Effector memory CD8-positive, alpha-beta T cell (primary cell): ENCODE results near the gene CD6.

Source experiments
- ATAC-seq: fragments of 150-1000 bp; cut with Tn5 transposase; replicated peaks from 2 replicates; pipeline ENCODE4 v1.10.0; 2021; ENCODE audit warnings: mild to moderate bottlenecking, moderate library complexity
- DNase-seq, 3 experiments: peaks; one replicate each; pipeline ENCODE4 v3.0.0; 2021
- H3K27ac Mint-ChIP-seq, 2 donors: one replicate each; pipeline ENCODE4 v1.8.0; 2022; ENCODE audit warnings: mild to moderate bottlenecking in 2 of 2, mixed read lengths in 2 of 2, moderate library complexity in 2 of 2
- H3K27me3 Mint-ChIP-seq, 2 donors: one replicate each; pipeline ENCODE4 v1.8.0; 2022; ENCODE audit warnings: mixed read lengths in 2 of 2
- H3K36me3 Mint-ChIP-seq: one replicate; pipeline ENCODE4 v1.8.0; 2022; ENCODE audit warnings: mild to moderate bottlenecking, moderate library complexity, mixed read lengths; ENCODE audit not compliant: insufficient read depth
- H3K4me1 Mint-ChIP-seq, 2 donors: one replicate each; pipeline ENCODE4 v1.8.0; 2022; ENCODE audit warnings: low read depth in 2 of 2, mixed read lengths in 2 of 2
- H3K4me3 Mint-ChIP-seq, 2 donors: one replicate each; pipeline ENCODE4 v1.8.0; 2022; ENCODE audit warnings: mild to moderate bottlenecking in 2 of 2, mixed read lengths in 2 of 2, moderate library complexity in 2 of 2
- H3K9me3 Mint-ChIP-seq, 2 donors: one replicate each; pipeline ENCODE4 v1.8.0; 2022; ENCODE audit warnings: mixed read lengths in 2 of 2

CD6 gene

GRCh38 chr11:61002598-61002997 is 31.1 kb downstream of the CD6 start:
- ATAC-seq = no peak
- DNase-seq = no peak
- peaks cover 33 to 48% of the 10 kb centered on the region in 2 donors for H3K4me1 Mint-ChIP-seq
- H3K27me3 Mint-ChIP-seq = no peaks in the 10 kb centered on the region
- H3K9me3 Mint-ChIP-seq = no peaks in the 10 kb centered on the region
- no peak overlapping the region for H3K4me3 Mint-ChIP-seq
- peak overlapping the region in 1 of 2 donors; percentile 15 for H3K27ac Mint-ChIP-seq
- peaks cover 71% of the 10 kb centered on the region for H3K36me3 Mint-ChIP-seq

- ATAC-seq (peak; percentile 46), DNase-seq (no peak)
- Mint-ChIP-seq H3K27me3 (no peaks in the 10 kb centered on the region), H3K27ac (peak overlapping the region; percentile 86 to 95), H3K4me3 (peak overlapping the region in 1 of 2 donors; percentile 45), H3K4me1 (peaks cover 38 to 40% of the 10 kb centered on the region in 2 donors), H3K9me3 (no peaks in the 10 kb centered on the region), H3K36me3 (peaks cover 78% of the 10 kb centered on the region)
These were observed 32.7 kb downstream of the CD6 start for GRCh38 chr11:61004180-61004611.

- DNase-seq (no peak), ATAC-seq (peak; percentile 60)
- Mint-ChIP-seq H3K27me3 (no peaks in the 10 kb centered on the region), H3K4me1 (peaks cover 41 to 42% of the 10 kb centered on the region in 2 donors), H3K9me3 (no peaks in the 10 kb centered on the region), H3K4me3 (peak overlapping the region; percentile 45 to 55), H3K36me3 (peaks cover 82% of the 10 kb centered on the region), H3K27ac (peak overlapping the region; percentile 86 to 95)
These were observed 33.3 kb downstream of the CD6 start for GRCh38 chr11:61004761-61005181.

- no peaks in the 10 kb centered on the region for H3K27me3 Mint-ChIP-seq
- ATAC-seq = no peak
- no peak overlapping the region for H3K4me3 Mint-ChIP-seq
- H3K4me1 Mint-ChIP-seq = peaks cover 33 to 36% of the 10 kb centered on the region in 2 donors
- no peak for DNase-seq
- peak overlapping the region; percentile 84 to 86 for H3K27ac Mint-ChIP-seq
- no peaks in the 10 kb centered on the region for H3K9me3 Mint-ChIP-seq
- peaks cover 76% of the 10 kb centered on the region for H3K36me3 Mint-ChIP-seq
These were observed 36.0 kb downstream of the CD6 start for GRCh38 chr11:61007383-61007955.

GRCh38 chr11:61007956-61008896 is 36.7 kb downstream of the CD6 start:
- no peak for ATAC-seq
- Mint-ChIP-seq H3K4me3 (no peak overlapping the region), H3K27ac (peak overlapping the region in 1 of 2 donors; percentile 89), H3K4me1 (peaks cover 32 to 36% of the 10 kb centered on the region in 2 donors), H3K36me3 (peaks cover 75% of the 10 kb centered on the region), H3K9me3 (no peaks in the 10 kb centered on the region), H3K27me3 (no peaks in the 10 kb centered on the region)
- no peak for DNase-seq

GRCh38 chr11:61008971-61009370 is 37.5 kb downstream of the CD6 start:
- Mint-ChIP-seq H3K36me3 (peaks cover 75% of the 10 kb centered on the region), H3K27ac (peak overlapping the region; percentile 68 to 89), H3K4me1 (peaks cover 30 to 31% of the 10 kb centered on the region in 2 donors)

GRCh38 chr11:61009392-61010275 is 38.2 kb downstream of the CD6 start:
- H3K27me3 Mint-ChIP-seq = no peaks in the 10 kb centered on the region
- peaks cover 23 to 24% of the 10 kb centered on the region in 2 donors for H3K4me1 Mint-ChIP-seq
- peak overlapping the region; percentile 68 to 89 for H3K27ac Mint-ChIP-seq
- H3K9me3 Mint-ChIP-seq = no peaks in the 10 kb centered on the region
- DNase-seq (no peak), ATAC-seq (no peak)
- H3K4me3 Mint-ChIP-seq = no peak overlapping the region
- peaks cover 75% of the 10 kb centered on the region for H3K36me3 Mint-ChIP-seq

More at GRCh38 chr11:61008971-61009370, 37.5 kb downstream of the CD6 start:
- no peak for DNase-seq
- Mint-ChIP-seq H3K9me3 (no peaks in the 10 kb centered on the region), H3K4me3 (no peak overlapping the region), H3K27me3 (no peaks in the 10 kb centered on the region)
- no peak for ATAC-seq

- H3K27me3 Mint-ChIP-seq = no peaks in the 10 kb centered on the region
These were observed 39.2 kb downstream of the CD6 start for GRCh38 chr11:61010466-61011228.

GRCh38 chr11:61011229-61011870 is 39.9 kb downstream of the CD6 start:
- Mint-ChIP-seq H3K4me1 (peaks cover 17% of the 10 kb centered on the region in 2 donors), H3K9me3 (no peaks in the 10 kb centered on the region), H3K4me3 (no peak overlapping the region), H3K36me3 (peaks cover 78% of the 10 kb centered on the region), H3K27me3 (no peaks in the 10 kb centered on the region), H3K27ac (peak overlapping the region in 1 of 2 donors; percentile 82)
- ATAC-seq (no peak), DNase-seq (no peak)

More at GRCh38 chr11:61010466-61011228, 39.2 kb downstream of the CD6 start:
- Mint-ChIP-seq H3K36me3 (peaks cover 77% of the 10 kb centered on the region), H3K4me1 (peaks cover 19% of the 10 kb centered on the region in 2 donors), H3K9me3 (no peaks in the 10 kb centered on the region), H3K27ac (peak overlapping the region in 1 of 2 donors; percentile 68), H3K4me3 (no peak overlapping the region)
- DNase-seq = no peak
- ATAC-seq = no peak

- ATAC-seq (no peak), DNase-seq (no peak)
- H3K9me3 Mint-ChIP-seq = no peaks in the 10 kb centered on the region
- H3K27ac Mint-ChIP-seq = peak overlapping the region in 1 of 2 donors; percentile 82
- peaks cover 12 to 13% of the 10 kb centered on the region in 2 donors for H3K4me1 Mint-ChIP-seq
- H3K27me3 Mint-ChIP-seq = no peaks in the 10 kb centered on the region
- no peak overlapping the region for H3K4me3 Mint-ChIP-seq
- H3K36me3 Mint-ChIP-seq = peaks cover 82% of the 10 kb centered on the region
These were observed 40.7 kb downstream of the CD6 start for GRCh38 chr11:61011950-61012736.

- no peaks in the 10 kb centered on the region for H3K9me3 Mint-ChIP-seq
- H3K36me3 Mint-ChIP-seq = peaks cover 86% of the 10 kb centered on the region
- H3K4me1 Mint-ChIP-seq = peaks cover 11 to 12% of the 10 kb centered on the region in 2 donors
- DNase-seq = no peak
- no peaks in the 10 kb centered on the region for H3K27me3 Mint-ChIP-seq
- ATAC-seq = no peak
- H3K4me3 Mint-ChIP-seq = no peak overlapping the region
- peak overlapping the region; percentile 38 to 82 for H3K27ac Mint-ChIP-seq
These were observed 41.3 kb downstream of the CD6 start for GRCh38 chr11:61012737-61013215.
